ENCODE data around the gene RBP7.

RBP7 gene

GRCh38 chr1:10061276-10061675 is 64.2 kb downstream of the RBP7 start:
- Histone ChIP-seq H2AFZ (ENCODE audit: low read depth, low read length) (no peak overlapping the region), H4K20me1 (ENCODE audit: insufficient read depth, low read length) (peaks cover 6% of the 10 kb centered on the region; the same call in 1 of the 2 replicates), H3K79me2 (ENCODE audit: low read length) (no peaks in the 10 kb centered on the region), H3K4me3 (ENCODE audit: low read length) (no peak overlapping the region), H3K4me1 (ENCODE audit: low read length) (no peaks in the 10 kb centered on the region), H3K9ac (ENCODE audit: low read length) (no peak overlapping the region), H3K9me3 (ENCODE audit: insufficient read depth, low read length) (no peaks in the 10 kb centered on the region), H3K27ac (ENCODE audit: low read length) (no peak overlapping the region), H3K4me2 (ENCODE audit: low read length) (no peak overlapping the region), H3K27me3 (ENCODE audit: low read depth, low read length) (no peaks in the 10 kb centered on the region), H3K36me3 (replicated peaks; ENCODE audit: low read depth, low read length) (no peaks in the 10 kb centered on the region)
- TF ChIP-seq EZH2phosphoT487 (IDR thresholded peaks at IDR 0.05; ENCODE audit: low read depth), result no peak
- TF ChIP-seq CTCF (IDR thresholded peaks at IDR 0.05; ENCODE audit: low read depth, low read length), result no peak

GRCh38 chr1:10063878-10064277 is 66.8 kb downstream of the RBP7 start:
- Histone ChIP-seq H3K9ac (ENCODE audit: low read length) (no peak overlapping the region), H3K9me3 (ENCODE audit: insufficient read depth, low read length) (no peaks in the 10 kb centered on the region), H2AFZ (ENCODE audit: low read depth, low read length) (no peak overlapping the region), H3K79me2 (ENCODE audit: low read length) (no peaks in the 10 kb centered on the region), H3K4me2 (ENCODE audit: low read length) (no peak overlapping the region), H3K36me3 (replicated peaks; ENCODE audit: low read depth, low read length) (no peaks in the 10 kb centered on the region), H3K4me1 (ENCODE audit: low read length) (peaks cover 9% of the 10 kb centered on the region), H3K27me3 (ENCODE audit: low read depth, low read length) (no peaks in the 10 kb centered on the region), H3K4me3 (ENCODE audit: low read length) (no peak overlapping the region), H4K20me1 (ENCODE audit: insufficient read depth, low read length) (peaks cover 8% of the 10 kb centered on the region; the same call in 1 of the 2 replicates), H3K27ac (ENCODE audit: low read length) (no peak overlapping the region)
- TF ChIP-seq CTCF (IDR thresholded peaks at IDR 0.05; ENCODE audit: low read depth, low read length), result no peak
- no peak for TF ChIP-seq EZH2phosphoT487 (IDR thresholded peaks at IDR 0.05; ENCODE audit: low read depth)

- Histone ChIP-seq H3K4me1 (ENCODE audit: low read length) (peaks cover 9% of the 10 kb centered on the region), H3K4me2 (ENCODE audit: low read length) (no peak overlapping the region), H3K36me3 (replicated peaks; ENCODE audit: low read depth, low read length) (no peaks in the 10 kb centered on the region), H4K20me1 (ENCODE audit: insufficient read depth, low read length) (peaks cover 12% of the 10 kb centered on the region; the same call in 1 of the 2 replicates), H3K9me3 (ENCODE audit: insufficient read depth, low read length) (no peaks in the 10 kb centered on the region), H3K79me2 (ENCODE audit: low read length) (no peaks in the 10 kb centered on the region), H3K27me3 (ENCODE audit: low read depth, low read length) (no peaks in the 10 kb centered on the region), H3K4me3 (ENCODE audit: low read length) (no peak overlapping the region), H2AFZ (ENCODE audit: low read depth, low read length) (no peak overlapping the region), H3K9ac (ENCODE audit: low read length) (no peak overlapping the region), H3K27ac (ENCODE audit: low read length) (no peak overlapping the region)
- no peak for TF ChIP-seq CTCF (IDR thresholded peaks at IDR 0.05; ENCODE audit: low read depth, low read length)
- TF ChIP-seq EZH2phosphoT487 (IDR thresholded peaks at IDR 0.05; ENCODE audit: low read depth), result no peak
These were observed 67.7 kb downstream of the RBP7 start for GRCh38 chr1:10064416-10065343.

- peaks cover 9% of the 10 kb centered on the region for H3K4me1 ChIP-seq (ENCODE audit: low read length)
- no peak overlapping the region for H2AFZ ChIP-seq (ENCODE audit: low read depth, low read length)
- no peak overlapping the region for H3K4me2 ChIP-seq (ENCODE audit: low read length)
- no peaks in the 10 kb centered on the region for H3K79me2 ChIP-seq (ENCODE audit: low read length)
- no peak overlapping the region for H3K27ac ChIP-seq (ENCODE audit: low read length)
- no peaks in the 10 kb centered on the region for H3K9me3 ChIP-seq (ENCODE audit: insufficient read depth, low read length)
- H3K36me3 ChIP-seq (replicated peaks; ENCODE audit: low read depth, low read length), result no peaks in the 10 kb centered on the region
- TF ChIP-seq EZH2phosphoT487 (IDR thresholded peaks at IDR 0.05; ENCODE audit: low read depth), result no peak
- no peak for TF ChIP-seq CTCF (IDR thresholded peaks at IDR 0.05; ENCODE audit: low read depth, low read length)
- no peak overlapping the region for H3K4me3 ChIP-seq (ENCODE audit: low read length)
- peaks cover 12% of the 10 kb centered on the region; the same call in 1 of the 2 replicates for H4K20me1 ChIP-seq (ENCODE audit: insufficient read depth, low read length)
- H3K27me3 ChIP-seq (ENCODE audit: low read depth, low read length), result no peaks in the 10 kb centered on the region
- H3K9ac ChIP-seq (ENCODE audit: low read length), result no peak overlapping the region
These were observed 68.3 kb downstream of the RBP7 start for GRCh38 chr1:10065344-10065685.
